ENCODE results near the gene GTSE1. TPM values are rescaled to one million over a fixed set of nuclear protein-coding genes. Genes with fewer than 3 reads are reported as not detected.

Gene GTSE1
- 0.26 and 2.0 TPM in 2 replicates for total RNA-seq
- polyA plus RNA-seq = 3.6 and 13.7 TPM in 2 replicates
- polyA plus RNA-seq (2012) = 4.1 and 15.7 TPM in 2 replicates
- 0.71 and 7.7 TPM in 2 replicates for polyA minus RNA-seq (ENCODE audit: low replicate concordance)

GRCh38 chr22:46296257-46297150, at the start of gene GTSE1:
Gene GTSE1, plus strand, starts transcription at chr22:46296870. Its CDS starts 531 bp downstream, at chr22:46297401.
- Histone ChIP-seq H3K9me3 (ENCODE audit: control insufficient read depth, insufficient read depth, low read depth, low read length) (no peaks in the 10 kb centered on the region), H3K9ac (ENCODE audit: insufficient read depth, low read length) (peak within 1 kb of the TSS; percentile 69), H3K4me3 (replicated peaks in 1 of 4; ENCODE audit: control extremely low read depth in 1 of 4, insufficient read depth in 1 of 4, low read depth in 3 of 4, low read length in 4 of 4) (peak within 1 kb of the TSS; percentile 42 to 81 (median 76)), H4K20me1 (ENCODE audit: control insufficient read depth, extremely low read depth, insufficient read depth, low read length) (no peaks in the 10 kb centered on the region), H3K27ac (ENCODE audit: insufficient read depth, low read length) (peak within 1 kb of the TSS; percentile 92), H3K4me2 (ENCODE audit: extremely low read depth, insufficient read depth, low read length) (peak within 1 kb of the TSS; percentile 100), H2AFZ (ENCODE audit: low read length) (peak within 1 kb of the TSS; percentile 97), H3K36me3 (ENCODE audit: control insufficient read depth, insufficient read depth, low read length) (peaks cover 10% of the 10 kb centered on the region), H3K4me1 (ENCODE audit: control insufficient read depth, extremely low read depth, insufficient read depth, low read length) (peaks cover 9% of the 10 kb centered on the region), H3K27me3 (ENCODE audit: control insufficient read depth, insufficient read depth, low read length) (no peaks in the 10 kb centered on the region), H3K79me2 (ENCODE audit: control insufficient read depth, insufficient read depth, low read length) (peaks cover 37% of the 10 kb centered on the region)
- no peak for TF ChIP-seq EZH2 (IDR thresholded peaks at IDR 0.05; ENCODE audit: low read length, missing control alignments)
- TF ChIP-seq CTCF (conservative IDR thresholded peaks at IDR 0.05 in 1 of 2, IDR thresholded peaks at IDR 0.05 in 1 of 2; ENCODE audit: low read depth in 1 of 2, low read length in 2 of 2) = no peak
- DNase-seq (ENCODE audit: low read depth in 2 of 2) = peak; percentile 93 to 96

- Histone ChIP-seq H3K36me3 (ENCODE audit: control insufficient read depth, insufficient read depth, low read length) (peaks cover 2% of the 10 kb centered on the region), H3K4me3 (replicated peaks in 1 of 4; ENCODE audit: control extremely low read depth in 1 of 4, insufficient read depth in 1 of 4, low read depth in 3 of 4, low read length in 4 of 4) (no peak overlapping the region), H3K27ac (ENCODE audit: insufficient read depth, low read length) (no peak overlapping the region), H2AFZ (ENCODE audit: low read length) (no peak overlapping the region), H3K4me1 (ENCODE audit: control insufficient read depth, extremely low read depth, insufficient read depth, low read length) (no peaks in the 10 kb centered on the region), H4K20me1 (ENCODE audit: control insufficient read depth, extremely low read depth, insufficient read depth, low read length) (no peaks in the 10 kb centered on the region), H3K27me3 (ENCODE audit: control insufficient read depth, insufficient read depth, low read length) (no peaks in the 10 kb centered on the region), H3K79me2 (ENCODE audit: control insufficient read depth, insufficient read depth, low read length) (no peaks in the 10 kb centered on the region), H3K4me2 (ENCODE audit: extremely low read depth, insufficient read depth, low read length) (no peak overlapping the region), H3K9me3 (ENCODE audit: control insufficient read depth, insufficient read depth, low read depth, low read length) (no peaks in the 10 kb centered on the region), H3K9ac (ENCODE audit: insufficient read depth, low read length) (no peak overlapping the region)
- DNase-seq (ENCODE audit: low read depth in 2 of 2) = no peak
- no peak for TF ChIP-seq EZH2 (IDR thresholded peaks at IDR 0.05; ENCODE audit: low read length, missing control alignments)
- TF ChIP-seq CTCF (conservative IDR thresholded peaks at IDR 0.05 in 1 of 2, IDR thresholded peaks at IDR 0.05 in 1 of 2; ENCODE audit: low read depth in 1 of 2, low read length in 2 of 2) = no peak
Measured at GRCh38 chr22:46247443-46247975, 49.2 kb upstream of the GTSE1 start.

GRCh38 chr22:46250035-46250782, 46.5 kb upstream of the GTSE1 start, which contains the start of gene CDPF1:
Gene CDPF1, minus strand, starts transcription at chr22:46250293. Its CDS starts 2,009 bp downstream, at chr22:46248284.
- DNase-seq (ENCODE audit: low read depth in 2 of 2) = peak; percentile 75 to 83
- Histone ChIP-seq H3K4me1 (ENCODE audit: control insufficient read depth, extremely low read depth, insufficient read depth, low read length) (no peaks in the 10 kb centered on the region), H3K27ac (ENCODE audit: insufficient read depth, low read length) (peak within 1 kb of the TSS; percentile 74), H4K20me1 (ENCODE audit: control insufficient read depth, extremely low read depth, insufficient read depth, low read length) (no peaks in the 10 kb centered on the region), H3K36me3 (ENCODE audit: control insufficient read depth, insufficient read depth, low read length) (no peaks in the 10 kb centered on the region), H3K9me3 (ENCODE audit: control insufficient read depth, insufficient read depth, low read depth, low read length) (no peaks in the 10 kb centered on the region), H3K79me2 (ENCODE audit: control insufficient read depth, insufficient read depth, low read length) (no peaks in the 10 kb centered on the region), H3K4me2 (ENCODE audit: extremely low read depth, insufficient read depth, low read length) (peak within 1 kb of the TSS; percentile 82), H3K4me3 (replicated peaks in 1 of 4; ENCODE audit: control extremely low read depth in 1 of 4, insufficient read depth in 1 of 4, low read depth in 3 of 4, low read length in 4 of 4) (peak within 1 kb of the TSS; percentile 63 to 94 (median 86)), H2AFZ (ENCODE audit: low read length) (peak within 1 kb of the TSS; percentile 85), H3K9ac (ENCODE audit: insufficient read depth, low read length) (peak within 1 kb of the TSS; percentile 77), H3K27me3 (ENCODE audit: control insufficient read depth, insufficient read depth, low read length) (no peaks in the 10 kb centered on the region)
- TF ChIP-seq EZH2 (IDR thresholded peaks at IDR 0.05; ENCODE audit: low read length, missing control alignments) (no peak), CTCF (conservative IDR thresholded peaks at IDR 0.05 in 1 of 2, IDR thresholded peaks at IDR 0.05 in 1 of 2; ENCODE audit: low read depth in 1 of 2, low read length in 2 of 2) (no peak)

Data from fibroblast of lung (primary cell).